Loucy (cell line): Measurements from ENCODE around the gene INTS2.
"Not testable (repeated sequence)": the region's sequence is repeated elsewhere in the genome, so short reads cannot be mapped to it uniquely, and the experiment has no call there.

ENCODE experiments used
- H2AFZ ChIP-seq: fragments of 200-600 bp; sonication (generic); 2 replicates; pipeline ENCODE4 v1.6.0; 2016; ENCODE audit warnings: antibody characterized with exemption, mild to moderate bottlenecking, low read length, moderate library complexity
- H3F3A ChIP-seq: fragments of 200-600 bp; 2 replicates; pipeline ENCODE4 v1.6.0; 2016; ENCODE audit warnings: antibody characterized with exemption, low read depth, mild to moderate bottlenecking
- H3K27me3 ChIP-seq: fragments of 200-600 bp; sonication (generic); 2 replicates; pipeline ENCODE4 v1.6.1; 2014; ENCODE audit warnings: low read length, mild to moderate bottlenecking; ENCODE audit not compliant: insufficient read depth, poor library complexity, severe bottlenecking
- H3K36me3 ChIP-seq: fragments of 200-600 bp; sonication (generic); 2 replicates; pipeline ENCODE4 v1.6.1; 2016; ENCODE audit warnings: low read length; ENCODE audit not compliant: insufficient read depth
- H3K4me1 ChIP-seq: fragments of 200-600 bp; sonication (generic); 2 replicates; pipeline ENCODE4 v1.5.1; 2014; ENCODE audit warnings: low read length, mild to moderate bottlenecking; ENCODE audit not compliant: insufficient read depth, poor library complexity, severe bottlenecking
- H3K4me2 ChIP-seq: fragments of 200-600 bp; sonication (generic); 2 replicates; pipeline ENCODE4 v1.6.0; 2014; ENCODE audit warnings: antibody characterized with exemption, low read length, low read depth, mild to moderate bottlenecking; ENCODE audit not compliant: poor library complexity, severe bottlenecking
- H3K4me3 ChIP-seq: fragments of 200-600 bp; sonication (generic); 2 replicates; pipeline ENCODE4 v1.5.1; 2014; ENCODE audit warnings: low read length, mild to moderate bottlenecking, mixed read lengths; ENCODE audit not compliant: poor library complexity, severe bottlenecking
- H3K79me2 ChIP-seq: fragments of 200-600 bp; sonication (generic); 2 replicates; pipeline ENCODE4 v1.6.1; 2014; ENCODE audit warnings: low read length; ENCODE audit not compliant: insufficient read depth
- H3K9ac ChIP-seq: fragments of 200-600 bp; sonication (generic); 2 replicates; pipeline ENCODE4 v1.6.0; 2014; ENCODE audit warnings: mild to moderate bottlenecking, low read depth, low read length, moderate library complexity; ENCODE audit not compliant: poor library complexity, severe bottlenecking
- H3K9me2 ChIP-seq: fragments of 200-600 bp; sonication (generic); replicated peaks from 2 replicates; pipeline ENCODE4 v1.6.1; 2016; ENCODE audit warnings: low read depth, low read length, mixed read lengths
- H3K9me3 ChIP-seq: fragments of 200-600 bp; sonication (generic); 2 replicates; pipeline ENCODE4 v1.6.1; 2014; ENCODE audit warnings: mild to moderate bottlenecking, antibody characterized with exemption, low read length, low read depth; ENCODE audit not compliant: insufficient read depth
- H4K20me1 ChIP-seq: fragments of 200-600 bp; sonication (generic); 2 replicates; pipeline ENCODE4 v1.6.0; 2014; ENCODE audit warnings: antibody characterized with exemption, low read length, mild to moderate bottlenecking; ENCODE audit not compliant: insufficient read depth, poor library complexity, severe bottlenecking
- CTCF ChIP-seq: fragments of 200-600 bp; sonication (generic); conservative IDR thresholded peaks from 2 replicates; pipeline ENCODE4 v1.5.1; 2014; ENCODE audit warnings: mild to moderate bottlenecking, antibody characterized with exemption, low read length
- EZH2phosphoT487 ChIP-seq: fragments of 200-600 bp; IDR thresholded peaks from 2 replicates; pipeline ENCODE4 v1.6.1; 2018; ENCODE audit warnings: antibody characterized with exemption, mild to moderate bottlenecking, moderate library complexity, borderline replicate concordance

Gene INTS2

GRCh38 chr17:61822326-61823285, 105.2 kb downstream of the INTS2 start:
- Histone ChIP-seq H3F3A (no peaks in the 10 kb centered on the region), H3K9ac (no peak overlapping the region), H3K9me2 (no peaks in the 10 kb centered on the region), H2AFZ (no peak overlapping the region), H3K79me2 (no peaks in the 10 kb centered on the region), H3K4me3 (no peak overlapping the region), H3K4me1 (no peaks in the 10 kb centered on the region), H4K20me1 (no peaks in the 10 kb centered on the region), H3K27me3 (no peaks in the 10 kb centered on the region), H3K36me3 (peaks cover 28% of the 10 kb centered on the region; the same call in 1 of the 2 replicates), H3K9me3 (no peaks in the 10 kb centered on the region), H3K4me2 (no peak overlapping the region)
- no peak for TF ChIP-seq CTCF
- no peak for TF ChIP-seq EZH2phosphoT487

GRCh38 chr17:61821655-61822054, 106.1 kb downstream of the INTS2 start:
- TF ChIP-seq EZH2phosphoT487 (no peak), CTCF (no peak)
- Histone ChIP-seq H3K36me3 (peaks cover 27% of the 10 kb centered on the region; the same call in 1 of the 2 replicates), H3K4me3 (no peak overlapping the region), H2AFZ (no peak overlapping the region), H3K9me2 (no peaks in the 10 kb centered on the region), H3K79me2 (no peaks in the 10 kb centered on the region), H3K9ac (no peak overlapping the region), H3F3A (no peaks in the 10 kb centered on the region), H4K20me1 (no peaks in the 10 kb centered on the region), H3K27me3 (no peaks in the 10 kb centered on the region), H3K4me1 (no peaks in the 10 kb centered on the region), H3K9me3 (no peaks in the 10 kb centered on the region), H3K4me2 (no peak overlapping the region)

GRCh38 chr17:61819265-61819664, 108.5 kb downstream of the INTS2 start:
- H3K9me2 ChIP-seq, H4K20me1 ChIP-seq, H3K79me2 ChIP-seq, H3K9me3 ChIP-seq, H3K9ac ChIP-seq, H3K4me3 ChIP-seq, H2AFZ ChIP-seq, H3K4me1 ChIP-seq, H3K4me2 ChIP-seq, H3K27me3 ChIP-seq, H3F3A ChIP-seq: not testable (repeated sequence)
- peaks cover 38% of the 10 kb centered on the region; the same call in 1 of the 2 replicates for H3K36me3 ChIP-seq
